ENCODE measurements around the gene RPTOR. TPM values are rescaled to one million over a fixed set of nuclear protein-coding genes. Genes with fewer than 3 reads are reported as not detected.

Gene RPTOR
- polyA plus RNA-seq, 1 of the 3 experiments (the other 2 are of a cell fraction) = 14.9 TPM

DNA sequence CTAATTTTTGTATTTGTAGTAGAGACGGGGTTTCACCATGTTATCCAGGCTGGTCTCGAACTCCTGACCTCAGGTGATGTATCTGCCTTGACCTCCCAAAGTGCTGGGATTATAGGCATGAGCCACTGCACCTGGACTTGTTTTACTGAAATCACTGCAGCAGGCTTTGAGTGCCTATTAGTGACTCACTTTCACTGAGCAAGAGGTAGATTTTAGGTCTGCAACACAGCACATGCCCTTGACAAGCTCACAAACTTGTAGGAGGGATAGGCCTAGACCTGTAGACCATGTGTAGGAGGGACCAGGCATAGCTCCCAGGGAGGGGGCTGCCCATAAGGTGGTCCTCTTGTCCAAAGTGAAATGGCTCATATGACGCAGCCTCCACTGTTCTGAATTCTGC, 27.0 kb upstream of the RPTOR start:
- Histone ChIP-seq H3K4me1 (ENCODE audit: control insufficient read depth in 1 of 2, insufficient read depth in 2 of 2, low read depth in 1 of 2, low read length in 1 of 2) (no peaks in the 10 kb centered on the region; a peak in 1 of 4 replicates), H3K4me3 (ENCODE audit: low read depth in 2 of 2, low read length in 1 of 2) (no peak overlapping the region), H3F3A (replicated peaks; ENCODE audit: insufficient read depth) (no peaks in the 10 kb centered on the region), H3K9ac (no peak overlapping the region), H4K20me1 (ENCODE audit: insufficient read depth) (no peaks in the 10 kb centered on the region), H3K9me2 (no peaks in the 10 kb centered on the region), H3K4me2 (no peak overlapping the region), H2AFZ (ENCODE audit: low read depth) (no peak overlapping the region), H3K27ac (ENCODE audit: low read depth in 2 of 2, low read length in 1 of 2) (no peak overlapping the region), H3K36me3 (replicated peaks in 1 of 2; ENCODE audit: control insufficient read depth in 1 of 2, insufficient read depth in 2 of 2, low read length in 1 of 2) (no peaks in the 10 kb centered on the region), H3K9me3 (no peaks in the 10 kb centered on the region), H3K79me2 (ENCODE audit: insufficient read depth) (no peaks in the 10 kb centered on the region), H3K27me3 (ENCODE audit: insufficient read depth) (peaks cover 10% of the 10 kb centered on the region; the same call in 1 of the 2 replicates)
- WGBS (ENCODE audit: low lambda C conversion rate) = 80% methylated on average over 3 of the region's 3 CpGs
- CTCF ChIA-PET = no interaction called here
- TF ChIP-seq JUND (IDR thresholded peaks at IDR 0.05) = no peak
- TF ChIP-seq FOSL2 (IDR thresholded peaks at IDR 0.05; ENCODE audit: borderline replicate concordance, low read depth) = no peak
- DNase-seq = no peak
- POLR2A ChIA-PET = no interaction called here

DNA sequence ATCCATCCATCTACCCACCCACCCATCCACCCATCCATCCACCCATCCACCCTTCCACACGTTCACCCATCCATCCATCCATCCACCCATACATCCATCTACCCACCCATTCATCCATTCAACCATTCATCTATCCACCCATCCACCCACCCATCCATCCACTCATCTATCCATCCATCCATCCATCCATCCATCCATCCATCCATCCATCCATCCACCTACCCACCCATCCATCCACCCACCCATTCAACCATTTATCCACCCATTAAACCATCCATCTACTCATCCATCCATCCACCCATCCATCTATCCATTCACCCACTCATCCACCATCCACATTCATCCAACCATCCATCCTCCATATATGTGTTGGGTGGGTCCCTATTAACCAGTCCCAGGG, 26.2 kb upstream of the RPTOR start:
- ChIA-PET CTCF (no interaction called here), POLR2A (no interaction called here)
- Histone ChIP-seq H3K9me2 (no peaks in the 10 kb centered on the region), H2AFZ (ENCODE audit: low read depth) (no peak overlapping the region), H3K79me2 (ENCODE audit: insufficient read depth) (no peaks in the 10 kb centered on the region), H3K4me1 (ENCODE audit: control insufficient read depth in 1 of 2, insufficient read depth in 2 of 2, low read depth in 1 of 2, low read length in 1 of 2) (no peaks in the 10 kb centered on the region; a peak in 1 of 4 replicates), H3K27me3 (ENCODE audit: insufficient read depth) (peaks cover 16% of the 10 kb centered on the region; the same call in 1 of the 2 replicates), H3K9ac (no peak overlapping the region), H3K36me3 (replicated peaks in 1 of 2; ENCODE audit: control insufficient read depth in 1 of 2, insufficient read depth in 2 of 2, low read length in 1 of 2) (no peaks in the 10 kb centered on the region), H3K9me3 (no peaks in the 10 kb centered on the region), H3K4me2 (no peak overlapping the region), H3F3A (replicated peaks; ENCODE audit: insufficient read depth) (no peaks in the 10 kb centered on the region), H4K20me1 (ENCODE audit: insufficient read depth) (no peaks in the 10 kb centered on the region), H3K27ac (ENCODE audit: low read depth in 2 of 2, low read length in 1 of 2) (no peak overlapping the region), H3K4me3 (ENCODE audit: low read depth in 2 of 2, low read length in 1 of 2) (no peak overlapping the region)
- no peak for TF ChIP-seq RXRA (IDR thresholded peaks at IDR 0.05; ENCODE audit: borderline replicate concordance, low read depth)
- no peak for TF ChIP-seq FOSL2 (IDR thresholded peaks at IDR 0.05; ENCODE audit: borderline replicate concordance, low read depth)
- TF ChIP-seq, protein P1, sequence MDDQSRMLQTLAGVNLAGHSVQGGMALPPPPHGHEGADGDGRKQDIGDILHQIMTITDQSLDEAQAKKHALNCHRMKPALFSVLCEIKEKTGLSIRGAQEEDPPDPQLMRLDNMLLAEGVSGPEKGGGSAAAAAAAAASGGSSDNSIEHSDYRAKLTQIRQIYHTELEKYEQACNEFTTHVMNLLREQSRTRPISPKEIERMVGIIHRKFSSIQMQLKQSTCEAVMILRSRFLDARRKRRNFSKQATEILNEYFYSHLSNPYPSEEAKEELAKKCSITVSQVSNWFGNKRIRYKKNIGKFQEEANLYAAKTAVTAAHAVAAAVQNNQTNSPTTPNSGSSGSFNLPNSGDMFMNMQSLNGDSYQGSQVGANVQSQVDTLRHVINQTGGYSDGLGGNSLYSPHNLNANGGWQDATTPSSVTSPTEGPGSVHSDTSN (IDR thresholded peaks at IDR 0.05) = no peak
- no peak for TF ChIP-seq POLR2AphosphoS5 (IDR thresholded peaks at IDR 0.05; ENCODE audit: low read depth, low read length)
- no peak for TF ChIP-seq EP300 (IDR thresholded peaks at IDR 0.05; ENCODE audit: borderline replicate concordance in 1 of 2, low read depth in 1 of 2, low read length in 1 of 2)
- TF ChIP-seq, protein P2, sequence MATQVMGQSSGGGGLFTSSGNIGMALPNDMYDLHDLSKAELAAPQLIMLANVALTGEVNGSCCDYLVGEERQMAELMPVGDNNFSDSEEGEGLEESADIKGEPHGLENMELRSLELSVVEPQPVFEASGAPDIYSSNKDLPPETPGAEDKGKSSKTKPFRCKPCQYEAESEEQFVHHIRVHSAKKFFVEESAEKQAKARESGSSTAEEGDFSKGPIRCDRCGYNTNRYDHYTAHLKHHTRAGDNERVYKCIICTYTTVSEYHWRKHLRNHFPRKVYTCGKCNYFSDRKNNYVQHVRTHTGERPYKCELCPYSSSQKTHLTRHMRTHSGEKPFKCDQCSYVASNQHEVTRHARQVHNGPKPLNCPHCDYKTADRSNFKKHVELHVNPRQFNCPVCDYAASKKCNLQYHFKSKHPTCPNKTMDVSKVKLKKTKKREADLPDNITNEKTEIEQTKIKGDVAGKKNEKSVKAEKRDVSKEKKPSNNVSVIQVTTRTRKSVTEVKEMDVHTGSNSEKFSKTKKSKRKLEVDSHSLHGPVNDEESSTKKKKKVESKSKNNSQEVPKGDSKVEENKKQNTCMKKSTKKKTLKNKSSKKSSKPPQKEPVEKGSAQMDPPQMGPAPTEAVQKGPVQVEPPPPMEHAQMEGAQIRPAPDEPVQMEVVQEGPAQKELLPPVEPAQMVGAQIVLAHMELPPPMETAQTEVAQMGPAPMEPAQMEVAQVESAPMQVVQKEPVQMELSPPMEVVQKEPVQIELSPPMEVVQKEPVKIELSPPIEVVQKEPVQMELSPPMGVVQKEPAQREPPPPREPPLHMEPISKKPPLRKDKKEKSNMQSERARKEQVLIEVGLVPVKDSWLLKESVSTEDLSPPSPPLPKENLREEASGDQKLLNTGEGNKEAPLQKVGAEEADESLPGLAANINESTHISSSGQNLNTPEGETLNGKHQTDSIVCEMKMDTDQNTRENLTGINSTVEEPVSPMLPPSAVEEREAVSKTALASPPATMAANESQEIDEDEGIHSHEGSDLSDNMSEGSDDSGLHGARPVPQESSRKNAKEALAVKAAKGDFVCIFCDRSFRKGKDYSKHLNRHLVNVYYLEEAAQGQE (IDR thresholded peaks at IDR 0.05; ENCODE audit: low read depth, low read length) = no peak
- no peak for TF ChIP-seq RFX5 (IDR thresholded peaks at IDR 0.05; ENCODE audit: low read length)
- TF ChIP-seq, protein P3, sequence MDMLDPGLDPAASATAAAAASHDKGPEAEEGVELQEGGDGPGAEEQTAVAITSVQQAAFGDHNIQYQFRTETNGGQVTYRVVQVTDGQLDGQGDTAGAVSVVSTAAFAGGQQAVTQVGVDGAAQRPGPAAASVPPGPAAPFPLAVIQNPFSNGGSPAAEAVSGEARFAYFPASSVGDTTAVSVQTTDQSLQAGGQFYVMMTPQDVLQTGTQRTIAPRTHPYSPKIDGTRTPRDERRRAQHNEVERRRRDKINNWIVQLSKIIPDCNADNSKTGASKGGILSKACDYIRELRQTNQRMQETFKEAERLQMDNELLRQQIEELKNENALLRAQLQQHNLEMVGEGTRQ (IDR thresholded peaks at IDR 0.05; ENCODE audit: borderline replicate concordance, low read depth, low read length) = no peak
- no peak for TF ChIP-seq FOXM1 (IDR thresholded peaks at IDR 0.05; ENCODE audit: low read depth)
- TF ChIP-seq SIN3A (IDR thresholded peaks at IDR 0.05; ENCODE audit: borderline replicate concordance, low read depth, low read length) = no peak
- no peak for TF ChIP-seq YY1 (IDR thresholded peaks at IDR 0.05; ENCODE audit: low read depth)
- TF ChIP-seq GATA2 (CRISPR knock-in tag; IDR thresholded peaks at IDR 0.05) = no peak
- DNase-seq = no peak
- WGBS (ENCODE audit: low lambda C conversion rate) = 18% methylated on average over 1 of the region's 1 CpG
